Measurements from ENCODE around the gene COL5A1.
A peak's percentile ranks its signal among the peaks of the same experiment; 100 is the strongest.

COL5A1 gene

GRCh38 chr9:134626571-134627416, 14.8 kb upstream of the COL5A1 start:
- DNase-seq, result peak; percentile 81

GRCh38 chr9:134627417-134628353, 13.9 kb upstream of the COL5A1 start:
- DNase-seq, result peak; percentile 44

- DNase-seq, result no peak
These were observed 13.3 kb upstream of the COL5A1 start for GRCh38 chr9:134628354-134628736.

- DNase-seq, result no peak
These were observed 12.5 kb upstream of the COL5A1 start for GRCh38 chr9:134629061-134629585.

- peak; percentile 54 for DNase-seq
These were observed 11.8 kb upstream of the COL5A1 start for GRCh38 chr9:134629586-134630392.

GRCh38 chr9:134630393-134630790, 11.2 kb upstream of the COL5A1 start:
- DNase-seq, result peak; percentile 48

- DNase-seq, result peak; percentile 12
These were observed 10.7 kb upstream of the COL5A1 start for GRCh38 chr9:134630861-134631260.

- peak; percentile 45 for DNase-seq
These were observed 9.7 kb upstream of the COL5A1 start for GRCh38 chr9:134631881-134632280.

GRCh38 chr9:134632329-134632728, 9.3 kb upstream of the COL5A1 start:
- DNase-seq, result peak; percentile 43

GRCh38 chr9:134633362-134634142, 8.1 kb upstream of the COL5A1 start:
- DNase-seq, result peak; percentile 37

GRCh38 chr9:134634176-134634575, 7.4 kb upstream of the COL5A1 start:
- peak; percentile 44 for DNase-seq

- peak; percentile 32 for DNase-seq
These were observed 6.9 kb upstream of the COL5A1 start for GRCh38 chr9:134634667-134635230.

- peak; percentile 45 for DNase-seq
These were observed 6.1 kb upstream of the COL5A1 start for GRCh38 chr9:134635351-134636148.

GRCh38 chr9:134636149-134636507, 5.5 kb upstream of the COL5A1 start:
- peak; percentile 29 for DNase-seq

- DNase-seq, result peak; percentile 82
These were observed 4.4 kb upstream of the COL5A1 start for GRCh38 chr9:134637241-134637640.

GRCh38 chr9:134637696-134638501, 3.7 kb upstream of the COL5A1 start:
- DNase-seq, result peak; percentile 54

GRCh38 chr9:134638502-134639090, 3.0 kb upstream of the COL5A1 start:
- no peak for DNase-seq

GRCh38 chr9:134639994-134640393, 1.6 kb upstream of the COL5A1 start:
- DNase-seq, result no peak

GRCh38 chr9:134640506-134641172, 964 bp upstream of the COL5A1 start:
- DNase-seq, result no peak
